ENCODE data around the gene DCTN3.
A peak's percentile ranks its signal among the peaks of the same experiment; 100 is the strongest.

DCTN3 gene

DNA sequence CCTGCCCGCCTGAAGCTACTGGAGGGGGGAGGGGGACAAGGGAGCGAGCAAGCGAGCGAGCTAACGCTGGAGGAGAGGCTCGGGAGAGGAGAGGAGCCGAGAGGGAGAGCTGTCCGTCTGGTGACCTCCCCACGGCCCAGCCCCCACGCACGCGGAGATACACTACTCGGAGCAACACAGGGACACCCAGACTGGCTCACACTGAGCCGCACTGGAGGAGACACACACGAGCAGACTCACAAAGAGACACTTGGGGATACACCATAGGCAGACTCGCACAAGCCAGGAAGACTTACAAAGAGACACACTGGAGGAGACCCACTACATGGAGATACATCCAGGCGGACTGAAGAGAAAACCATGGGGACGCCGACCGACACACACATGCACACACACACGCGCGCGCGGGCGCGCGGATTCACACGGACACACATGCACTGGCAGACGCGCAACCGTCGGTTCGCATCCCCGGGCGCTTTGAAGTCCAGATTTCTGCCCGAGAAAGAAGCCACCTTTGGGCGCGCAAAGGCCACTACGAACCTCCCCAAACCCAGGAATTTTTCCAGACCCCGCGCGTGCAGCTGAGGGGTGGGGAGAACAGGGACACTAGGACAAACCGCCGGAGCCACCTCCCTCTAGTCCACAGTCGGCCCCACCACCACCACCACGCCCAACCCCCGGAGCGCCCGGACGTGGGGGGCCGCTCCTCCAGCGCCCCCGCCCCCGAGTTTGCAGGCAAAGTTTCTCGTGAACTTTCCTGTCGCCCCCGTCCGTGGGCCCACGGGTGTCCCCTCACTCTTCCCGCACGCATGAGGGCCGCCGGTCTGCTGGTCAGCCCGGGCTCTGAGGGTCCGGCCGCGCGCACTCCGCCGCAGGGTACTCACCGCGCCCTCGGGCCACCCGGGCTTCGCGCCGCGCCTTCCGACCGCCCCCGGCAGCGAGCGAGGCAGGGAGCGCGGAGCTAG is 31.3 kb downstream of the DCTN3 start:
- no peak for DNase-seq

DNA sequence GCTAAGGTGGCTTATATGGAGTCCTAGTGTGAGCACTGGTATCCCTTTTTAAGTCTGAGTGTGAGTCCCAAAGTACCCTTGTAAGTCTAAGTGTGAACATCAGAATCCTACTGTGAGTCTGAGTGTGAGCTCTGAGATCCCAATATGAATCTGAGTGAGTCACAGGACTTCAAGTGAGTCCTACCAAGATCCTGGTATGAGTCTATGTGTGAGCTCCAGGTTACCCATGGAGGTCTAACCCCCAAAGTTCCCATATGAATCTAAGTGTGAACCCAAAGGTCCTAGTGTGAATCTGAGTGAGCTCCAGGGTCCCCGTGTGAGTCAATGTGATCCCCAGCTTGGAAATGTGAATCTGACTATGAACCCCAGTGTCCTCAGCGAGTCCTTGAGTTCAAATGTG is 33.0 kb downstream of the DCTN3 start:
- no peak for DNase-seq

DNA sequence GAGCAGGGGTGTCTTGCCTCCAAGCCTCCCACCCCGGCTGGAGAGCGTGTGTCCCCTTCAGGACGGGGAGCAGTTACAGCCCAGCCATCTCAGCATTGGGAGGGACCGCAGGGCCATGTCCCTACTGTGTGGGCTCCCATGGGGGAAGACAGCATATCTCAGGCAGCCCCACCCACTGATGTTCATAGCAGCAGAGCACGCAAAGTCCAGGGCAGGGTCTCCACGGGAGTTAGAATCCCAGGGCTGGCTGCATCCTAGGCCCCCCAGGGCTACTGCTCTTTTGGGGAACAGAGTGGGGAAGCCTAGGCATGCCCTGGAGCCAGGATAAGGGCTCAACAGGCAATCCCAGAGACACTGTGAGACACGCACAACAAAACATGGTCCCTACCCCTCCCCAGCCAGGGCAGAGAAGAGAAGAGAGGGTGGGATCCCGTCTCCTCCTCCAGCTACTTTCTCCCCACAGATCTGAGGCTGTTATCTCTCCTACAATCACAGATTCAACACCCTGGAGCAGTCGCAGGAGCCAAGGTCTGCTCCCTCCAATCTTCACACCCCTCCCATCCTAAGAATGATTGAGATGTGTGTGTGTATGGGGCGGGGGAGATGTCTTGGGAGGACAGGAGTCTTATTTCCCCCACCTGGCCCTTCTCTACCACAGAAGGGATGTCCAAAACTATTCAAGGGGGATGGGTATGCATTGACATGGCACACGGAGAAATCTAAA is 34.2 kb downstream of the DCTN3 start:
- no peak for DNase-seq

DNA sequence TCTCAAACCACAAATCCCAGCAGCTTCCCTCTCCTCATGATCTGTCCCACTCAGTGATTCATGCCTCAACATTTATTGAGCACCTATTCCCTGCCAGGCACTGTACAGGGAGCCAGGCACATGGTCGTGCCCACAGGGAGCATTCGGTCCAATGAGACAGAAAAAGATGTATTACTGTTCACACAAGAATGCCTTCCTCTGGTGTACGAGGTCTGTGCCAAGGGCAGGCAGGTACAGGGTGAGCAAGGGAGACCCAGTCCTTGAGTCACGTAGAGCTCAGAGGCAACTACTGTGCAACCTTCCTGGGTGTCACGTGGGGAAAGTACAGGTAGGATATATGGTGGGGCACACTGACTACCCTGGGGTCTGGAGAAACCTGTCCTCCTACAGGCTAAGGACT is 35.3 kb downstream of the DCTN3 start:
- no peak for DNase-seq

DNA sequence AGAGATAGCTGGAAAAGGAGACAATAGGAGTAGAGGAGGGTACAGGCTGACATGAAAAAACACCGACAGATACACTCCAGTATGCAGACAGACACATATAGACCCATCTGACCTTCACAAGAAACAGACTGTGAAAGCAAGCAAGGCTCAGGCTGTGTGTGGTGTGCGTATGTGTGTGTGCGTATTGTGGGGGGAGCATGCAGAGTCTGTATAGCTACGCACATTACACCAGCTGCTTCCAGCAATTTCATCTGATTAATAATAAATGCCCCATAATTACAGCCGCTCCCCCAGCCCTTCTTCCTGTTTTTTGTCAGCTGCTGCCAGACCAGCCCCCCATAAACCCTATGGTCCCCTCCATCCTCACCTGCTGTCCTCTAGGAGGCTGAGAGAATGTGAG is 37.5 kb downstream of the DCTN3 start:
- no peak for DNase-seq

DNA sequence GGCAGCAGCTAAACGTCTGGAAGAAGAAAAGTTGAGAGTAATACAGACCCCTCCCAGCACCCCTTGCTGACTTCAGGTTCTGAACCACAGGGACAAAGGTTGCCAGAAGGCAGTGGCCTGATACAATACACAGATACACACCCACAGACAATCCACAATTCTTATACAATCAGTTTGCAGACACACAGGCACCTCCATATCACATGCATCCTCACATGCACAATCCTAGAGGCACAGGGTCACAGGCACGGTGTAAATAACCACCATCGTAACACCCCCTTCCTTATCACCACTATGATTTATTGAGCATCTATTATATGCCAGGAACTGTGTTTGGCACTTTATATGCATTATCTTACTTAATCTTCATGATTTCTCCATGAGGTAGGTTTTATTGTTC is 39.0 kb downstream of the DCTN3 start:
- no peak for DNase-seq

DNA sequence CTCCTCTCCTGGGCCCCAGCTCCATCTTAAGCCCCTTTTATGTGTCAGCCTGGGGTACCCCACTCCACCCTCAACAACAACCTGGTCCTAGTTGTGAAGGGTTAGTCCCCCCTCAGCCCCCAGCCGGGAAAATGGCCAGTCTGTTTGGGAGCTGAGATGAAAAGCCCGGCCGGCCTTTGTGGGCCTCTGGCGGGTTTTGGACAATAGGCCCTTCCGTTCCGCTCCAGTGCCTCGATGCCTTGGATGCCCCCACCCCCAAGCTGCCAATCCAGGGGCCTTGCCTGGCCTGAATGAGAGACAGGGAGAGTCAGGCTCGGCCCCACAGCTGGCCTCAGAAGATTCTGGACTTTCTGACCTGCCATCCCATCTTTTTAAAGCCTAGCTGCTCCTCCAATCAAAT is 39.9 kb downstream of the DCTN3 start:
- no peak for DNase-seq

DNA sequence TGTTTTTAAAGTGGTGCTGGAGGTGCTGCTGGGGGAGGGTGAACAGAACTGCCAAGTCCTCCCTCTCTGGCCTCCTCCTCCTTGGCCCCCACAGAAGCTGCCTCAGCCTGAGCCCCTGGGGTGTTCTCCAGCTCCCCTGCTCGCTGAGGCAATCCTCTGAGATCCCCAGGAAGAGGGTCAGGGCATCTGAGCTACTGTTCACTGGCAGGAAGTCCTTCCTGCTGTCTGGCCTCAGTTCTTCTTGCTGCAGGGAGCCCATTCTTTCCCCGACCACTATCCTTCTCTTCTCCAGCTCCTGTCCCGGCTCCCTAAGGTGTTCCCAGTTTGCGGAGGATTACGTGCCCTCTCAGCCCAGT is 40.5 kb downstream of the DCTN3 start:
- DNase-seq, result no peak

DNA sequence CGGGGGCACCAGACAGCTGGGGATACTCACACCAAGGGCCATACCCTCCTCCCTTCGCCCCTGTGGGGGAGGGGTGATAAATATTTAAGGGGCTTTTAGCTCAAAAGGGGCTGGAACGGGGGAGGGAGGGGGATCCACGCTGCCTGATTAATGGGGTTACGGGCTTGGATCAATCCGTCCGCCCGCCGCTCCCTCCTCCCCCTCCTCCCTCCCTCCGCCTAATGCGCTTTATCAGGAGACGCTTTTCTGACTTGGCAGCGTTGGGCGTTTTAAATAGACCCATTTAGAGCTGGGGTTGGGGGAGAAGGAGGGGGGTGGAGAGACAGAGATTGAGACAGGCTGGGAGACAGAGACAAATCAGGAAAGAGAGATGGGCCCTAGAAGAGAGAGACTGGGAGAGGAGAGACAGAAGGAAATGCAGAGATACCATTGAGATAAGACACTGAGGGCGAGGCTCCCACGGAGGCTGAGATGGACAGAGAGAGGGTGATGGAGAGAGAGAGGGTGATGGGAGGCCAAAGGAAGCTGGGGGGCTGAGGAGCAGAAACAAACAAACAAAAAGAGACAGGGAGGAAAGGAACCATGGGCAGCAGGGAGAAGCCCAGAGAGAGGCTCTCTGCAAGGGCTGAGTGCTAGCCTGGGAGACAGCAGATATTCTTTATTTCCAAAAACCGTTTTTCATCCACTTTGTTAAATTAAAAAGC is 41.0 kb downstream of the DCTN3 start:
- no peak for DNase-seq

DNA sequence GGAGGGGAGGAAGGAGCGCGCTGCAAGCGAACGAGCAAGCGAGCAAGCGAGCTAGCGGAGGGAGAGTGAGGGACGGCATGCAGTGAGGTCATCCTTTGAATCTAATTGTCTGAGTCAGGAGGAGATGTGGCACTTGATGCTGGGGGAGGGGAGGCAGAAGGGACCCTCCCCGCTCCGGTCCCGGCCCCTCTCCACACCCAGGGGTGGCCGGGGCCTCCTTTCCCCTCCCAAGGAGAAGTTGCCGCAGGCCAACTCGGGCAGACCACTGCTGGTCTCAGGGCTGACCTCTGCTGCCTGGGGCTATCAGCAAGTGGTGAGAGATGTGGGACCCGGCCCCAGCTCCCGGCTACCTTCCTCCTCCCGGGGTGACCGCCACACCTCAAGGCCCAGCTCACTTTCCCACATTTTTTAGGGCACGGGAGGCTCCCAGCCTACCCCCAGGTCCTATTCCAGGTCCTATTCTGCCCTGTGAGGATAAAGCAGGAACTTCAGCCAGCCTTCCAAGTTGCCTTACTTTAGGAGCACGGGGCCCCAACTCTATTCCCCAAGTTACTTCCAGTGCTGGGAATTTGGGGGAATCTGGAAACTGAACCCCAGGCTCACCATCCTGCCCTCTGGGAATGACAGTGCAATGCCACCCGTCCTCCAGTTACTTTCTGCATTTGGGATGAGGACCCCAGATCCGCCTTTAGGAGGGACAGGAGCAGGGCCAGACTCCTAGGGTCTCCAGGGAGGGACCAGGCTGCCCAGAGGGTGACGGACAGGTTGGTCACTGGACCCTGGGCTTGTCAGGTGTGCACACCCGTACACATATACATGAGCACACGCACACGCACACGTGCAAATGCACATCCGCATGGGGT is 41.8 kb downstream of the DCTN3 start:
- peak; percentile 11 for DNase-seq

DNA sequence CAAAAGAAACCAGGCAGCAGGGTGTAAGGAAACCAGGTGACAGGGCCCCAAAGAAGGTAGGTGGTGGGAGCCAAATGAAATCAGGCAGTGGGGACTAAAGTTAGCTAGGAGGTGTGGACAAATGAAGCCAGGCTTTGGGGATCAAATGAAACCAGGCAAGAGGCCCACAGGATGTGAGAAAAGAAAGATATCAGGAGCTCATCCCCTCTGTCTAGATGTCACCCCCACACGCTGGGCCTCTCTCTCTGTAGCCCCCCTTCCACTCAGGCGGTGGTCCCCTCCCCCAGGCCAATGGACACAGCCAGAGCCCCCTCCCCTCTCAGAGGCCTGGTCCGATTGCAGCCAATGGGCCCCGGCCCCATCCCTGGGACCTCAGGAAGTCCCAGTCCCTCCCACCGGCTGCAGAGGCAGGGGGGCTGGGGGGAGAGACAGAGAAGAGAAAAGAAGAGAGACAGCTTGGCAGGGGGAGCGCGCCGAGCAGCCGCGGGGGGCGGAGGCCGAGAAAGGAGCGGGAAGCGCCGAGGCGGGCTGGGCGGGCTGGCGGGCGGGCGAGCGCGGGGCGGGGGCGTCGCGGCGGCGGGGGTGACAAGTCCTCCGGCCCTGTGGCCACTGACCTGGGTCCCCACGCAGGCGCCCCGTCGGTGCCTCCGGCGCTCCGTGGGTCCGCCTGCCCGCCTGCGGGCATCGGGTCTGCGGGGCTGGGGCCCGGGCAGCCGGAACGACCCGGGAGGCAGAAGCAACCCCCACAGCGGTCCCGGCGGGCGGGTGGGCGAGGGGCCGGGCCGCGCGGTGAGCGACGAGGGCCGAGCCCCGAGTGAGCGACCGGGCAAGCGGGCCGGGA is 42.7 kb downstream of the DCTN3 start:
- no peak for DNase-seq

DNA sequence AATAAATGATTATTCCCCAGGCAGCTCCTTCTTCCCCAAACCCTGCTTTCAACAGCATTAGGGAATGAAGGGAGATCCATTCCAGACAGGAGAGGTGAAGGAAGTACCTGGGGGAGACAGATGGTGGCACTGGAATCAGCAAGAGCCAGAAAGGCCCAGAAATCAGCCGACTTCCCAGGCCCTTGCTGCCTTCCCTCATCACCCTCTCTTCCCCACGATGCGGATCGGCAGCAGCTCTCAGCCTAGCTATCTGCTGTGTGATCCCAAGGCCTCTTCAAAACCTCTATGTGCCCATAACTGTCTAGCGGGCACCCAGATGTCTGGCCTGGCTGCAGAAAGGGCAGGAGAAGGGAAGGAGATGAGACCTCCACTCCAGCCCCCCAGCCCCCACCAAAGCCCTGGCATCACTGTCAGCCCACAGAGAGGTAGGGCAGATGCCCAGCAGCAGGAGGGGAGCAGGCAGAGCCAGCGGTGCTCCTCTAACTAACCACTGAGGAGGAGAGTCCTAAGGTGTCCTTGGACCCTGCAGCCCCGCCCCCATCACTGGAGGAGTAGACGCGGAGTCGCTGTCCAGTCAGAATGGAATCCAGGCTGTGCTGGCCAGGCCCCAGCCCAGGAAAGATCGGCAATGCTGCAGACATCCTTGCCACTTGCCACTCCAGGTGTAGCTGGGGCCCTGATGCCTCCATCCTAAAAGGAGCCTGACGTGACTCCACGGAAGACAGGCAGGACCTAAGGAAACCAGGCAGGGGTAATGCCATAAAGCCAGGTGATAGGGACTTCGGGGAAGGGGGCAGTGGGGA is 43.5 kb downstream of the DCTN3 start:
- no peak for DNase-seq

DNA sequence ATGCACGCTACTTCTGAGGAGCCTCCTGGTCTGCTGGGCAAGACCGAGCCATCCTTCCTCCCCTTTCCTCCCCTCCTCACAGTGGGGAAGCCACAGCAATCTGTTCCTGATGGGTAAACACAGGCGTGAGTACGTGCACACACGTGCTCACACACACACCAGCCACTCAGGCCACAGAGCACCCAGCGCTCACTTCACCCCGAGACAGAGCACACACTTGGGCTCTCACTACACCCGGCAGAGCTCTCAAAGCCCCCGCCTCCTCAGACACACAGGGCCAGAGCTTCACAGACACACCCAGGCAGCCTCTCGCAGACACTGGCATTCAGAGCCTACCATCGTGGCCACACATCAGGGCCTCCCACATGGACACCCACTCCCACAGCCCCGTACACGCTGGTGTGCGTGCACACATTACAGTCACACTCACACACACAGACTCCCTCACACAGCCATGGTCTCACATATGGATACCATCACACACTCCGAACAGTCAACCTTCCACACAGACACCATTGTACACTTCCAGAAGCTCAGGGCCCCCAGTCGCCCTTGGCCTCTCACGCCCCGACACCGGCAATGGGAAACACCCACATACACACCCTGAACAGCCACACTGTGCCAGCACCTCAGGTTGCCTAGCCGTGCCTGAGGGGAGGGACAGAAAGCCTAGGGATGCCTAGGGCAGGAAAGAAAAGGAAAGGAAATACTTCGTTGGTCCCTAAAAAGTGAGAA is 44.3 kb downstream of the DCTN3 start:
- no peak for DNase-seq

DNA sequence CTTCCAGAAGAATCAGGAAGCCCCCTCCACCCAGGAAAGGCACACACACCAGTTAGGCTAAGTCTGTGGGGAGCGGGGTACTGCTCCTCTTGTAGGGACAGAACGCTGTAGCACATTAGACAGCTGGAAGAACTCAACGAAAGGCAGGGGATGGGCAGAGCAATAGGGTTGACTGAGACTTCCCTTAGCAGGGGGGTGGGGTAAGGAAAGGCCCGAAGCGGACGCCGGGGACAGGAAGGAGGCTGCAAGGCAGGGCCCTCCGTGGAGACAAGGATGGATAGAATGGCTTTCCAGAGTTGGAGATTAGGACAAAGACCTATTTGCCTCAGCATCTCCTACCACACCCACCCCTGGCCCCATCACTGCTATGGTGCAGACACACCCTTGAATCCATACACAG is 45.1 kb downstream of the DCTN3 start:
- DNase-seq, result no peak

DNA sequence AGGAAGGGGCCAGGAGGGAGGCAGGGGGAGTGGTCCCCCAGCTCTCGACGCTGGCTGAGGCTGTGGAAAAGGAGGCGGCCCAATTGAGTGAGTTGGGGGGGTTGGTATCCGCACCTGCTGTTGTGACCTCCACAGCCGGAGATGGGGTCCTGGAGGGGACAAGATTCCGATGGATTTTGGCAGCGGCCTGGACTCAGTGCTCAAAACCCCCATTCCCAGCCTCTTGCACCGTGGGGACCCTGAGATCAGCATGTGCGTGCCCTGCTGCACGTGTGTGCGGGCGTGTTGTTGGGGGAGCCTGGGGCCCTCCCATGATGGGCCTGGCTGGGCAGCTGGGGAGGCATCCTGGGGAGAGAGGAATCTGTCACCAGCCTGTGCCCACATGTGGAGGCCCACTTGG is 45.7 kb downstream of the DCTN3 start:
- DNase-seq, result no peak

DNA sequence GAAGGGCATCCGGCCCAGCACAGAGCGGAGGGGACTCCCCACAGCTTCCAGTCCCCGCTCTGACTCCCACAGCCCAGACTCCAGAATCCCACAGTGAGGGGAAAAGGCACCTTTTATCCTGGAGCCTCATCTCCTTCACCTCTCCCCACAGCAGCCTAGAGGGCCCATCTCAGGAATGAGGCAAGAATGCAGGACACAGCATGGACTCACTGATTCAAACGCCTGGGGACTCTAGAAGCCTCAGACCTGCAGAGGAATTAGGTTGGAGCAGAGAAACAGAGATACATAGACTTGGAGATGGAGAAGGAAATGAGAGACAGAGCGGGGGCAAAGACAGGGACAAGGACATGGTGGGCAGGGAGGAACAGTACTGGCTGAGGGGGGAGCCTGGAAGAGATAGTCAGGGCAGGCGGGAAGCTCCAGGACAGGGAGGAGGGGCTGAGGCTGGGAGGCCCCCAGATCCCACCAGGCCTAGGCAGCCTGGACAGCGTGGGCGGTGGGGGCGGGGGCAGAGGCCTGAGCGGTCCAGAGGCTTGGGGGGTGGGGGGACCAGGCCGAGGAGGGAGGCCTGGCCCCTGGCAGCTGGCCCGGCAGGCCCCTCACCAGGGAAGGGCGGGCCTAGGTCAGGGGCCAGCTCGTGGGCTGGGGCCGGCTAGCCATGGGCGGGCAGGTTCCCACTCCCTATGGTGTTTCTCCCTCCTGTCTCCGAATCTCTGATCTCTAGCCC is 46.5 kb downstream of the DCTN3 start:
- DNase-seq, result no peak

DNA sequence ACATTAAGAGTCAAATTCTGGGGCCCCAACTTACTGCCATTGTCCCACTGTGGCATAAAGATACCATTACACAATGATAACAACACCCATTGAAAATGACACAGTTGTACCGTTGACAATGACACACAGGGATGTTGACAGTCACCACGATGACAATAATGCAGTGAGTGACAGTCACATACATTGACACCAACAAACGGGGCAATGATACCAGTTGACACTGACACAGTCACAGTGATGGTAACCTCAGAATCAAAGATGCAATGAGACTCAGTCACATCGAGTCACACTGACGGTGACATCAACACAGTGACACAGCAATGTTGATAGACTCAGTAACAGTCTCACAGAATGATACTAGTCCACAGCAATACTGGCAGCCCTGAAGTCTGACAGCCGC is 47.7 kb downstream of the DCTN3 start:
- no peak for DNase-seq

DNA sequence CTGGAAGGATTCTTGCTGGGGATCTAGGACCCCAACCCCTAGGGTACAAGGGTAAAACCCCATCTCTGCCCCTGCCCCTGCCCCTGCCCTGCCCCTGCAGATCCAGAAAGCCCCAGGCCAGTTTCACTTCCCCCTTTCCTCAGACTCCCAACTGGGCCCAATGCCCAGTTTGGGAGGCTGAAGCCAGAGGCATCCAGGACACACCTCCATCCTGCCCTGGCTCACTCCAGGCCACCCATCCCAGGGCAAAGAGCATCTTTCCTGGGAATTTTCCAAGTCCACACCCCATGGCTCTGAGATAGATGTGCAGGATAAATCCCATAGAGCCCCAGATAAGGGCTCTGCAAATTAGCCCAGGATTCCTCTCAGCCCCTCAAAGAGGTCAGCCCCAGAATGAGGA is 48.2 kb downstream of the DCTN3 start:
- DNase-seq, result no peak

DNA sequence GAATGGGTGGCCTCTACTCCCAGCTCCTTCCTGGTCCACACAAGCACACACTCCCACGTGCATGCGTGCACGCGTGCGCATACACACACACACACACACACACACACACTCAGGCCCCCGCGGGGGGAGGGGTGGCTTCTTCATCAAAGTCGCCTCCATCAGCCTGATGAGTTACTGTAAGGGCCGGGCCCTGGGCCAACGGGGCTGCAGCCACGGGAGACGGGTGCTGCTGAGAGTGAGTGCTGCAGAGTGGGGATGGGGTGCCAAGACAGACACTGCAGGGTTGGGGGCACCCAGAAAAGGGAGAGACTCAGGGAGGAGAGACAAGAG is 48.8 kb downstream of the DCTN3 start:
- no peak for DNase-seq
